UCSD-AML1 (cell line): Measurements from ENCODE around the gene FRMD4A.
"Not testable (repeated sequence)": the region's sequence is repeated elsewhere in the genome, so short reads cannot be mapped to it uniquely, and the experiment has no call there.

Experiments
- DNase-seq: peaks from one replicate; lab custom pipeline; 2025; ENCODE audit not compliant: unreplicated experiment; lab: John Stamatoyannopoulos, UW

FRMD4A gene

DNA sequence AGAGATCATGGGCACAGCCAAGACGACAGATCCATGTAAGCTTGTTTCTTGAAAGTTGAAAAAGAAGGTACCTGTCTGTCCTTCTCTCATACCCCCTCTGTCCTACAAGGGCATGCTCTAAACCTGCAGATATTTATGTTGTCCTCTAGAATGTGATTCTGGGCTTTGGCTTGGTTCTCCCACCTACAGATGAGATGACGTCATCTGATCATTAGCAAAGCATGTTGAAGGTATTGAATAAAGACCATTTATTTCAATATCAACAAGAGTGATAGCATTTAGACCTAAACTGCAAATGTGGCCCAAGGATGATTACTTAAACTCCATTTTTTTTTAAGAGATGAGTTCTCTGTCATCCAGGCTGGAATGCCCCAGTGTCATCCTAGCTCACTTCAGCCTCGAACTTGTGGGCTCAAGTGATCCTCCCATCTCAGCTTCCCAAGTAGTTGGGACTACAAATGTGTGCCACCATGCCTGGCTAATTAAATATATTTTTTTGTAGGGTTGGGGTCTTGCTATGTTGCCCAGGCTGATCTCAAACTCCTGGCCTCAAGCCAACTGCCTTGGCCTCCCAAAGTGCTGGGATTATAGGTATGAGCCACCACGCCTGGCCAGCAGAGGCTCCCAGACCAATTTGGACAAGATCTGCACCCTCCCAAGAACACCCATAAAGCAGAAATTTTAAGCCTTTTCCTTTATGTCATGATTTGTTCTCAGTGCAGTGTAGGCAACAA lies 559.8 kb downstream of the FRMD4A start:
- no peak for DNase-seq

DNA sequence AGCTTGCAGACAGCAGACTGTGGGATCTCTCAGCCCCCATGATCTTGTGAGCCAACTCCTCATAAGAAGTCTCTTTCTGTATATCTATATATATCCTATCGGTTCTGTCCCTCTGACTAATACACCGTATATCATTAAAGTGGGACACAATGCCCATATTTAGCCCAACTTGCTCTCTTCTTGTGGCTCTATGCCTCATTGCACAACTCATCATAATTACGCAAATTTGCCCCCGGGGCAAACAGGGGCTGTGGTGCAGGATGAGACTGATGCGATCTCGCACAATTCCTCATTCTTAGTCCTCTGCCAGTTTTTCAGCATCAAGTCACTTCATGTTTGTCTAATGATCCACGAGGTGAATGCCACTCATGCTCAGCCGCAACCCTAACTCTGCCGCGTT lies 560.8 kb downstream of the FRMD4A start:
- no peak for DNase-seq

DNA sequence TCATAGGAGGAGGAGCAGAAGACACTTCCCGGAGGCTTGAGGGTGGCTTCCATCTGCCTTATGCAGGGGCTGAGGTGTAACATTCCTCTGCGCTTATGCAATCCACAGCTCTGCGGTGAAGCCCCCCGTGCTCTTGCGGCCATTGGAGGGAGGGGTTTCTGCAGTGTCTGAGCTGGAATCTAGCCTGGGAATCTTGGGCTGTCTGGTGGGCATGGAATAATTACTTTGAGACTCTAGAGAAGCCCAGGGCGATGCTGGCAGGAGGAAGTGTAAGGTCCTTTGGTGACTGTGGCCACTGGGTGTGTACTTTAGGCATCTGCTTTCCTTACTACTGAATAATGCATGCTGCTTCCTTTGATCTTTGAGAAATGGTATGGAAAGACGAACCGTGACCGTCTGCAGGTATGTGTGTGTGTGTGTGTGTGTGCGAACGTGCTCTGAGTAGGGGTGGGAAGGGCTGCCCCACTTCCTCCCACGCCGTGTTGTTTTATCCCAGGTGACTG lies 563.0 kb downstream of the FRMD4A start:
- DNase-seq, result no peak

DNA sequence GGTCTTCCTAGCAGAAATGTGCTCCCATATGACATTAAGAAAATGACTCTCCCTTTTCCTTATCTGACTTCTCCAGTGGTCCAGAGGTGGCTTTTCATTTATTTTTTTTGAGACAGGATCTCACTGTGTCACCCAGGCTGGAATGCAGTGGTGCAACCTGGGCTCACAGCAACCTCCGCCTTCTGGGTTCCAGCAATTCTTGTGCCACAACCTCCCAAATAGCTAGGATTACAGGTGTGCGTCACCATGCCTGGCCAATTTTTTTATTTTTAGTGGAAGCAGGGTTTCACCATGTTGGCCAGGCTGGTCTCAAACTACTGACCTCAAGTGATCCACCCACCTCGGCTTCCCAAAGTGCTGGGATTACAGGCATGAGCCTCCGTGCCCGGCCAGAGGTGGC lies 563.6 kb downstream of the FRMD4A start:
- not testable (repeated sequence) for DNase-seq

DNA sequence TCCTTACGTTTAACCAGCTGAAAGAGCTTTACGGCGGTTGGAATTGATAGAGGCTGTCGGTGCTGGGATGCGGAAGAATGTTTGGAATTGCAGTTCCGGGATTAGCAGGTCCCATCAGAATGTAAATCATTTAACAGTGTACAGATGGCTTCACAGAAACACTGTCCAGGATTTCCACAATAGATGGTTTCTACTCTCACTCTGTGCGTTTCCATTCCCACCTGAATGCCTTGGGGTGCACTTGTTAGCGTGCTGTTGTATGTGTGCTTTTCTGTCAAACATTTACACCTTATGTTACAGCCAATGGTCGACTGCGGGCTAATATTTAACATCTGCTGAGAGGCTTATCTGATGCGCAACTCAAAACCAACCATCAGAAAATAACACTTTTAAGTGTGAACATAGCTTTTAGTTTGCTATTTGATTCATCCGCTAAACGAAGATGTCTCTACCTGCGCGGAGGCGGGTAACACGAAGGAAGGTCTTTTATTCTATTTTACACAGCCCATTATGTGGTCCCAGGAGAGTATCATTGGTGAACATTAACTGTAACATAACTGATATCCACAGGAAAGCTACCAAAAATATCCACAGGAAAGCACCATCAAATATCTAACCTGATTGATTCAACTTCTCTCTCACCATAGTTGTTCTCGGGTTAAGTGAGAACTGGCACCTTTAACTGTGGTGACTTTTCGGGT lies 564.9 kb downstream of the FRMD4A start:
- DNase-seq, result no peak

DNA sequence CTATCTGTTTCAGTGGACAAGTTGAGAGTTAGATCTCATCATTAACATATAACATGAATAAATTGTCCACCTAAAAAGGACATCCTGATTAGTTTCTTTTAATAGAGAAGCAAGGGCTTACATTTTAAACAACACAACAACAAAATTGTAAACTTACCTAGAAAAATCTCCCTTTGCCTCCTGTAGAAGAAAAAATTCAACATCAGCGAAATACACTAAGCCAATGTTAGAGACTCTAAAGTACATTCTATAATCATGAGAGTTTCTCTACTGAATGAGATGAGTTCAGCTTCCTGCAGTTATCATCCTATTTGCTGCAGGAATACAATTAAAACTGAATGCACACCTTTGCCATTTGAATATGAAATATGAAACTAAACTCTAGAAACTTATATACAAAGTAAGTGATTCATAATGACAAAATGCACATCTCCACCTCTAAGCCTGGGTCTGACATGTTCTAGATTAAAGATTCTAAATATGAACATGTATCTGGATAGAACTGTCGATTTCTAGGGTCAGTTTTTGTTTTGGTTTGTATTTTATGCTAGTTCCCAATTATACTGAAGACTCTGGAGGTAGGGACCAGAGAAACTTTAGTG lies 569.1 kb downstream of the FRMD4A start:
- no peak for DNase-seq

DNA sequence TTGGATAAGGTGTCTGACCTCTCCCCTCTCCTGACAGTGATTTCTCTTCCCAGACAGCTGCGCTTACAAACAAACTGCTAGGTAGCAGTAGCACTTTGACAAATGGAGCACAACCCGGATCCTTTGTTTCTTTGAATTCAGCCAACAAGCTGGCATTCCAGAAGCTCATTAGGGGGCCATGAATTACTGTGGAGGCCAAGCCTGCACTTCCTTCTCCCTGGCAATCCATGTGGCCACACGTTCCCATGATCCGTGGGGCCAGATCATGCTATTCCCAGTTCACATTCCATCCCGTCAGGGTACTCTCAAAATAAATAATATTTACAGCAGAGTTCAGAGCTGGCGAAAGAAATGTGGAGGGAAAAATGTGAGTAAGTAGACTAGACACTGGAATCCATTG lies 571.6 kb downstream of the FRMD4A start:
- DNase-seq, result no peak

DNA sequence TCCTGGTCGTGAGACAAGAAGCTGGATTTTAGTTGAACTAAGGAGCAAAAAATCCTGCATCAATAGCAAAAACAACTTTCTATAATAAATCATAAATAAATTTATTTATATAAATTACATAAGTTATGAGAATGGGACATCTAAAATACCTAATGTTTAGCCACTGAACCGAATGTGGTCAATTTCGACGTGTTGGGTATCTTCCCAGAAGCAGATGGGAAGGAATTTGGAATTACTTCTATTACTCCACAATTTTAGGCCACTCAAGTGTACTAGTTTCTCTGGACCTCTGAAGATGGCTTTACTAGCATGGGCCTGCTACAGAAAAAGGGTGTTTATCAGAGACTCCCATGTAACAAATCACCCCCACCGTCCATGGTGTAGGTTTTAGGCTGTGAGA lies 572.0 kb downstream of the FRMD4A start:
- DNase-seq, result no peak

DNA sequence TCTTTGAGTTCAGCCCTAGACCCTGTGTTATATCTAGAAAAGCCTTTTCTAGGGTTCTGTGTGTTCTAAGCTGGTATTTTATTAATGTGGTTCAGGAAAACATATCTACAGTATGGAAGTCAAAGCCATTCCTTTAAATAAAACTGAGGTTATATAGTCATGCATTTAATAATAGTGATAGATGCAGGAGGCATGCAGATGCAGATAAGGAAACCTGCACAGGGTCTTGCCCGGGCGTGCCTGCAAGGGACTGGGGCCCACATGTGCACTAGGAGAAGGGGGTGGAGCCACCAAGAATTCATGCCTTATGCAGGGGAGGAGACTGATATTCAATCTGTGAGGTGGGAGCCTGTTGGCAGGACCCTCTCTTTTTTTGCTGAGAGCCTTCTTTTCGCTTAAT lies 572.4 kb downstream of the FRMD4A start:
- peak; percentile 37 for DNase-seq

DNA sequence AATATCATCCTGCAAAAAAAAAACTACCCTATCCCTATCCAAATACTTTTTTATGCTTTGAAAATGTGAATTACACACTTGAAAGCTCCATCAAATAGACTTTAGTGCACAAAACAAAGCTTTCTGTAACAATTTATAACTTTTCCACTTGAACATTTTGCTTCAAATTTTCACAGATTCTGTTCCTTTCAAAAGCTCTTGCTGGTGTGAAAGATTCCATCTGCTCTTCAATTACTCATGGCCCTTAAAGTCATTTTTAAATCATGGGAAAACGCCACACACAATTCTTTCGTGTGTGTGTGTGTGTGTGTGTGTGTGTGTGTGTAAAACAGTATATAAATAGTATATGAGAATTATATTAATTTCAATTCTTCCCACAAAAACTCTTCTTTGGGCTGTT lies 576.4 kb downstream of the FRMD4A start:
- DNase-seq, result no peak

DNA sequence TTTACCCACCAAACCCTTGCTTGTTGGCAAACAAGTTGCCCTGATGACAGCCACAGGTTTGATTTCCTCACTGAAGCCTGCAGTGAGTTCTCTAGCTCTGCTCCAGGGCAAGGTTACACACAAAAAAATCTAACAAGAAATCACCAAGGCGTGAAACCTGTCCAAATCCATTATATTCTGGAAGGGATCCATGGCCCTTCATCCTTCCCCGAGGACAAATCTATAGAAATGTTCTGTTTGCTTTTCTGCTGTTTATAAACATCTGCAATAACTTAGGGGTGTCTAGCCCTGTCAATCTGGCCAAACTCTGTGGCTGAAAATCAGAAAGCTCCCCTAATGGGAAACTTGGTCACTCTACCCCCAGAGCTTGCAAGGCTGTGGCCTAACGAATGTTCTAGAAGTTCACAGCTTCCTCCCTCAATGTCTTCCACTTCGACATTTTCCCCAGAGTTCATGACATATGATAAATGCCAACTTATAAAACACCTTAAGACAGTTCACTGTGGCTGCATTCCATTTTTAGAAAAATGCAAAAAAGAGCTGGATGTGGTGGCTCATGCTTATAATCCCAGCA lies 579.4 kb downstream of the FRMD4A start:
- no peak for DNase-seq

DNA sequence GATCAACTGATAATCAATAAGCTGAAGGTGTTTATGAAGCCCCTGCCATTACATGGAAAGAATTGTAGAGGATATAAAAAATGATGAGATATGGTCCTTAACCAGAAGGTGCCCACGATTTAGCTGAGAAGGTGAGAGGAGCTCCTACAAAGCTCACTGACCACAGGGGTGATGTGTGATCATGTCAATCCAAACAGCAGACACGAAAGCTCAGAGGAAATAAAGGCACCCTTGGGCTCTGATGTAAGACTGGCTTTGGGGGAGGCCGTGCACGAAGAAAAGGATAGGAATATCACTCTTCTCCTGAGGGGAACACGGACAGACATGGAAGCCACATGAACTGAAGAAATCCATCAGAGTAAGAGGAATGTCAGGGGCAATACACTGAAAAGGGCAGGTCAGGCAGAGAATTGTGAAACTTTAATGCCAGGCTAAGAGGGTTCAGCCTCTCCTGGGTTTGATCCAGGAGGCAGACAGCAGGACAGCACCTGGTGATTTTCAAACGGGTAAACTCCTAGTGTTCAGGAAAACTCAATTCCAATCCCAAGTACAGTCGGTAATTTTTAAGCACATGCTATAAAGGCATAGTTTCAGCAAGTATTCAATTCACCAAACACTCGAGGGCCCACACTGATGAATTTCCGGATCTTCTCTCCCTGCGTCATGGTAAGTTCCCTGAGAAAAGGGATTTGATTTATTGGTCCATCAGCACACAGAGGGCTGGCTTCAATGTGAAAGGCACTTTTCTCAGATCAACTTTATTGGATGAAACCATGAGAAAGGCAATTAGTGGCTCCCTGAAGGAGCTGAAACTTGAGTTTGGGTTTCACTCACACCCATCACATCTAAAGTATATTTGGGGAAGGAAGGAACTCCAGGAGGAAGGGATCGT lies 580.2 kb downstream of the FRMD4A start:
- no peak for DNase-seq

DNA sequence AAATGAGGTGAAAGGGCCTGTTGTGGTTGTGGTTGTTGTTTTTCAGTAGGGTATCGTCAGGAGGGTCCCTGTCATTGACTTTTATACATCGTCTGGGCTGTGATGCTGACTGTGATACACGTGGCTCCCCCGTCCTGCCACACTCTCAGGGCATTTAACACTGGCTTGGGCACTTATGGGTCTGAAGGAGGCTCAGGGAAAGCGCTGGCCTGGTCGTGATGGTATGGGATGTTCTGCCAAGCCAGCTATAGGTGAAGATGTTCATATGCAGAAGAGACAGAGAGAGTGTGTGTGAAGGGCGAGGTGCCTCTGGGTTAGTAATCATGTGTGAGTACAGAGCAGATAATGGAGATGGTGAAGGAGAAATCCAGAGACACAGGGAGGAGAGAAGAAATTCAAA lies 585.5 kb downstream of the FRMD4A start:
- no peak for DNase-seq

DNA sequence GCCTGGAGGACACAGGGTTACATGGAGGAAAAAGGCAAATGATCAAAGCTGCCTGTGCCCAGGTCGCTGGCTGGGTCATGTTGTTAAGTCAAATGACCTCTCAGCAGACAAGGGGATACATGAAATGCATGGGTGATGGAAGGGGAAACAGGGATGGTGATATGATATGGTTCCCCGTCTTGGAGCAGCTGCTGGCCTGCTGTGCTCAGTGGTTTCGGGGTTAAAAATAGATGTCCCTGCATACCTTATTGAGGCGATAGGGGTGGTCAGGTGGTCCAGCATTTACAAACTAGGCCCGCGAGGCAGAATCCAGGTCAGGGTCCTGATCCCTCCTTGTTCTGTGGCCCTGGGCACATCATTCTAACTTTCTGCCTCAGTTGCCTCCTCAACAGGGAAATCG lies 586.8 kb downstream of the FRMD4A start:
- DNase-seq, result no peak

DNA sequence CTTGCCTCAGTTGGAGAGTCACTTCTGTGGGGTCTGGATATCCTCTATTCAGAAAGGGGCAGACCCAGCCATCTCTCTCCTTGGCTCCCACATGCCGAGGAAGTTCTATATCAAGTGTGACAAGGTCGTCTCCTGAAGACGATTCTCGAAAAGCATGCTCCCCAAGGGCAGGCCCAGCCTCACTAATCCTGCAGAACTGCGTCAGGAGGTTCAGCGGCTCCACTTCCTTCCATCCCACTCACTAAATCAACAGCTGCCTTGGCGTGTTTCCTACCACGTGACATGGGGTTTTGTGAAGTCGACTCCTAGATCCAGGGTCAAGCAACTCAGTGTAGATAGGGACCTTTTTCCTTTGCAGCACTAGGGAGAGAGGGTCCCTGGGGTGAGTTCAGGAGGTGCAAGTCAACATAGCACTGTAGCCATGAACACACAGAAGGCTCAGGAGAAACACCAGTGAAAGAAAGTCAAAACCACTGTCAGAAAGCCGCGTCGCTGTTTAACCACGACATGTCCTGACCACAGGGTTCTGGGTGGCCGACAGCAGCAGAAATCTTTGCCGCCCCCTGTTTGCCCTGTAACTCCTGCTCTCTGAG lies 587.5 kb downstream of the FRMD4A start:
- peak; percentile 63 for DNase-seq

DNA sequence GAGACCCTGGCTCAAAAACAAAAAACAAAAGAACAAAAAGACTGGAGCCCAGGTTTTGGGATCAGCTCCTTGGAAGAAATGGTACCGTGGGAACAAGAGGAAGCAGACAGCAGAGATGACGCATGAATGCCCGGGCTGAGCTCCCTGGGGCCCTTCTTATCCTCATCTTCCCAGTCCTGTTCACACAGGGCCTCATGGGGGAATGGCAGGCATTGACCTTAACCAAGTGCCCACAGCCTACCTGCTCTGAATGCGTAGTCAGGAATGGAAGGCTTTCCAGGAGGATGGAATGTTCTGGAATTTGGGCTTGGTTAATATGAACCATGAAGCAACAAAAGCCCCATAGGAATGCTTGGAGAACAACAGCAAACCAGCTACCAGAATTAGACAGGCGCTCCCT lies 589.3 kb downstream of the FRMD4A start:
- no peak for DNase-seq

DNA sequence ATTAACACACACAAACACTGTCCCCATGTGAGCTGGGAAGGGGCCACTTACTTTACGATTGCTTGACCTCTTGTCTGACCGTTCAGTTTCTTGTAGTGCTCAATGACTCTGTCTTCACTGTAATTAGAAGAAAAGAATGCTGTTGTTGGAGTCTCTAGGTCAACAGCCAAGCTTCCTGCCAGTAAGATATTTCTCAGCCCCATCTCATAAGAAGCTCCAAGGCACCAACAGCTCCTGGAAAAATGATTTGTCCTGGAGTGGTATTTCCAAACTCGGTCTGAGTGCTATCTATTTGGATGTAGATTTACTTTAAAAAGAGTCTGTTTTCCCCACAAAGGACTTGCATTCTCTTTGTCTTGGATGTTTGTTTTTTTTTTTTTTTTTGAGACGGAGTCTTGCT lies 590.3 kb downstream of the FRMD4A start:
- DNase-seq, result no peak

DNA sequence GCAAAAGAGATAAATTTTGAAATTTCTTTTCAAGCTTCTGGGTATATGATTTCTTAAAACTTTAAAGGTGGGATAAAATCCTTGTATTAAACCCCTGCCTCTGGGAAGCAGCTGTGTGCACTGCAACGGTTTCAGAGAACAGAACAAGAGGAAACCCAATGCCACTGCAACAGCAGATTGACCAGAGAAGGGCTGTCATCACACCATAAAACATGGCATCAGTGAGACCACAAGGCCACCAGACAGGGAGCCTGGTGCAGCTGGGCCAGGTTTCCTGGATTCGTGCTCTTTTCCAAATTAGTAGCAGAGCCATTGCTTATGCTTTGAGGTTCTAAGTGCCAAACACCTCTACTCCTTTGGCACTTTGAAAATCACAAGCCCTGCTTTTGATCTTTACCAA lies 591.5 kb downstream of the FRMD4A start:
- DNase-seq, result peak; percentile 22

DNA sequence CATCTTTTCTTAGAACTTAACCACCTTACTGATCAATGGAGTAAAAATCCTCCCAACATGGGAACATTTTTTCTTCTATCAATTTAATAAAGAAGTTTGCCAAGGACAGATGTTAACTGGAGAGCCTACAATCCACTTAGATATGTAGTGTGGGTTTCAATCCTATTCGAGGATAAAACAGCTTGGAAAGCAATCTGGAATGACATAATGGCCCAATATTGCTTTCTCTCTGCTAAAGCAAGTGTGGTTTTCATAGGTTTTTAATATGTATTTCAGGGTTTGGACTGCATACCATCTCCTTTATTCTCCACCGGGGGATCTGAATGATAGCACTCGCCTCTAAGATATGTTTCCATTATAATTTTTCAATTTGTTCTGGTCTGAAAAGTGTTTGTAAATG lies 594.2 kb downstream of the FRMD4A start:
- no peak for DNase-seq

DNA sequence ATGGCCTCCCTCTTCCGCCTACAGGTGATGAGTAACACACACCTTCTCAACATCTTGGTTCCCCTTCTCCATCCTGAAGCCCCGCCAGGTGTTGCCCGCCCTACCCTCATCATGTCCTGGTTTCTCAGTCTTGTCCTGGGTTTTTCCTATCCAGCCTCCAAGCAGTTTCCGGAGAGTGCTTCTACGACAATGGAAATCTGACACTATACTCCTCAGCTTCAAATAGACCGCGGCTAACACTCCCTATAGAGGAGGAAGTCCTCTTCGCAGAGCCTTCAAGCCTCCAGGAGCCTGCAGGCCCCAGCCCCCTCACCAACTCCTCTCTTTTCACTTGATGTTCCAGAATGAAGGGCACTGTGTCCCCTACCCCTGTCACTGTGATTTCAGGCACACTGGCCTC lies 596.6 kb downstream of the FRMD4A start:
- DNase-seq, result no peak

DNA sequence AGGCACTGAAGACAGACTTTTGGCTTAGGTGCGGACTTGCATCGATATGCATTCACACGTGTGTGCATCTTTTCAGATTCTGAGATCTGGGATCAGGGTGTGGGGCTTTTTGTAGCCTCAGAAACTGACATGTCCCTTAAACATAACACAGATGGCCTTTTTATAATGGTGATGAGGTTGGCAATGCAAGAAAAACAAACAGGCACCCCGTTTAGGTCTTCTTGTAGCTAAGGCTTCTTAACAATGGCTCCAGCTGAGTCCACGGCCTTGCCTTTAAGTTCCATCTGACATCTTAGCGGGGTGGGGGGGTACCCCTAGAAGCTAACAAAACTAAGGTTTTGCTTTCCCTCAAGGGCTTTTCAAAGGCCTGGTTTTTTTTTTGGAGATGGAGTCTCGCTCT lies 597.7 kb downstream of the FRMD4A start:
- no peak for DNase-seq
